Right lobe of liver (tissue), 4 donors: Measurements from ENCODE around the gene TPRN.

ENCODE experiments used
- POLR2A ChIP-seq: fragments of 450-650 bp; IDR thresholded peaks from one replicate; pipeline ENCODE4 v1.6.1; 2017; ENCODE audit warnings: antibody characterized with exemption, mild to moderate bottlenecking
- TF ChIP-seq, protein P1 (sequence below), 4 donors: fragments of 200-600 bp in 3 of 4; fragments of 450-650 bp in 1 of 4; IDR thresholded peaks; one replicate each; pipeline versions ENCODE4 v1.5.1 to v1.8.0; 2016 to 2022; ENCODE audit warnings: antibody characterized with exemption in 4 of 4, mild to moderate bottlenecking in 2 of 4
- donor health status: DM: no; HTN: no; CAD: no.
- donor health status: DM: no; HTN: no; CAD: no.
- donor health status: DM: no; HTN: yes; CAD: no.

DNA sequence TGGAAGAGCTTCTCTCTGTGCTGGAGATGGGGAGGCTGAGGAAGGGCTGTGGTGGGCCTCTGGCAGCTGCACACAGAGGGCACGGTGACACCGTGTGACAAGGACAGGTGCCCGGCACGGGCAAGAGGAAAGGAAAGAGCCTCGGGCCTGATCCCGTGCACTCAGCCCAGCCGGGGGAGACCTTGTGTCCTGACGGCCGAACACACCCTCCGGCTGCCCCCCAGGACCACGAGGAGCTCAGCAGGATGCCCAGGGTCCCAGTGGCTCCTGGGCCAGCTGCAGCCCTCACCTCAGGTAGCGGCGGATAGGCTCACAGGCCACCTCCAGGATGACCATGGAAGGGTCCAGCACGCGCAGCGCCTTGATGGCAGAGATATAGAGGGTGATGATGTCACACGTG is 17.7 kb downstream of the TPRN start:
- TF ChIP-seq, protein P1, sequence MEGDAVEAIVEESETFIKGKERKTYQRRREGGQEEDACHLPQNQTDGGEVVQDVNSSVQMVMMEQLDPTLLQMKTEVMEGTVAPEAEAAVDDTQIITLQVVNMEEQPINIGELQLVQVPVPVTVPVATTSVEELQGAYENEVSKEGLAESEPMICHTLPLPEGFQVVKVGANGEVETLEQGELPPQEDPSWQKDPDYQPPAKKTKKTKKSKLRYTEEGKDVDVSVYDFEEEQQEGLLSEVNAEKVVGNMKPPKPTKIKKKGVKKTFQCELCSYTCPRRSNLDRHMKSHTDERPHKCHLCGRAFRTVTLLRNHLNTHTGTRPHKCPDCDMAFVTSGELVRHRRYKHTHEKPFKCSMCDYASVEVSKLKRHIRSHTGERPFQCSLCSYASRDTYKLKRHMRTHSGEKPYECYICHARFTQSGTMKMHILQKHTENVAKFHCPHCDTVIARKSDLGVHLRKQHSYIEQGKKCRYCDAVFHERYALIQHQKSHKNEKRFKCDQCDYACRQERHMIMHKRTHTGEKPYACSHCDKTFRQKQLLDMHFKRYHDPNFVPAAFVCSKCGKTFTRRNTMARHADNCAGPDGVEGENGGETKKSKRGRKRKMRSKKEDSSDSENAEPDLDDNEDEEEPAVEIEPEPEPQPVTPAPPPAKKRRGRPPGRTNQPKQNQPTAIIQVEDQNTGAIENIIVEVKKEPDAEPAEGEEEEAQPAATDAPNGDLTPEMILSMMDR (IDR thresholded peaks at IDR 0.05), result no peak
- TF ChIP-seq POLR2A, result no peak
